Measurements from ENCODE around the gene DNASE1L1. TPM values are rescaled to one million over a fixed set of nuclear protein-coding genes. Genes with fewer than 3 reads are reported as not detected.

The DNASE1L1 gene
- polyA plus RNA-seq, 3 donors = 7.5 to 26.6 (median 18.6) TPM

GRCh38 chrX:154374313-154375155 lies 34.5 kb downstream of the DNASE1L1 start, which contains the start of gene FLNA:
Gene FLNA, minus strand, starts transcription at chrX:154374634. Its CDS starts 3,389 bp downstream, at chrX:154371245.
- WGBS, 3 donors = 7 to 33% (median 17%) methylated on average over 29 to 87 of the region's 95 CpGs
- no peak within 1 kb of the TSS for H3K27ac ChIP-seq (ENCODE audit: low read depth, low read length)

- no peak overlapping the region for H3K27ac ChIP-seq (ENCODE audit: low read depth, low read length)
- 8 to 43% (median 14%) methylated on average over 19 to 23 of the region's 23 CpGs for WGBS, 3 donors
Measured at GRCh38 chrX:154373340-154374306, 35.4 kb downstream of the DNASE1L1 start.

- no peak overlapping the region for H3K27ac ChIP-seq (ENCODE audit: low read depth, low read length)
- 41 to 53% (median 46%) methylated on average over 3 to 5 of the region's 5 CpGs for WGBS, 3 donors
Measured at GRCh38 chrX:154372612-154373022, 36.4 kb downstream of the DNASE1L1 start.

- 5 to 40% (median 22%) methylated on average over 10 to 41 of the region's 43 CpGs for WGBS, 3 donors
- no peak overlapping the region for H3K27ac ChIP-seq (ENCODE audit: low read depth, low read length)
Measured at GRCh38 chrX:154371789-154372300, 37.2 kb downstream of the DNASE1L1 start.

- WGBS, 3 donors = 0 to 26% (median 1%) methylated on average over 30 to 77 of the region's 77 CpGs
Measured at GRCh38 chrX:154371017-154371788, 37.9 kb downstream of the DNASE1L1 start.

GRCh38 chrX:154370300-154371016 lies 38.6 kb downstream of the DNASE1L1 start:
- 0 to 42% (median 37%) methylated on average over 2 to 63 of the region's 63 CpGs for WGBS, 3 donors
- H3K27ac ChIP-seq (ENCODE audit: low read depth, low read length) = peak overlapping the region; percentile 38

More at GRCh38 chrX:154371017-154371788, 37.9 kb downstream of the DNASE1L1 start:
- no peak overlapping the region for H3K27ac ChIP-seq (ENCODE audit: low read depth, low read length)

GRCh38 chrX:154369449-154370299 lies 39.4 kb downstream of the DNASE1L1 start:
- WGBS, 3 donors = 3 to 53% (median 43%) methylated on average over 10 to 13 of the region's 13 CpGs
- peak overlapping the region; percentile 83 for H3K27ac ChIP-seq (ENCODE audit: low read depth, low read length)

- 3 to 47% (median 35%) methylated on average over 5 to 15 of the region's 16 CpGs for WGBS, 3 donors
- H3K27ac ChIP-seq (ENCODE audit: low read depth, low read length) = peak overlapping the region; percentile 83
Measured at GRCh38 chrX:154368630-154369448, 40.2 kb downstream of the DNASE1L1 start.

GRCh38 chrX:154367474-154368308 lies 41.4 kb downstream of the DNASE1L1 start:
- H3K27ac ChIP-seq (ENCODE audit: low read depth, low read length) = no peak overlapping the region
- WGBS, 3 donors = 82 to 92% (median 84%) methylated on average over 19 to 31 of the region's 31 CpGs

GRCh38 chrX:154366666-154367055 lies 42.4 kb downstream of the DNASE1L1 start:
- H3K27ac ChIP-seq (ENCODE audit: low read depth, low read length) = no peak overlapping the region
- WGBS, 3 donors = 77 to 95% (median 88%) methylated on average over 7 to 11 of the region's 11 CpGs

- 92 to 94% (median 93%) methylated on average over 22 to 32 of the region's 32 CpGs for WGBS, 3 donors
- no peak overlapping the region for H3K27ac ChIP-seq (ENCODE audit: low read depth, low read length)
Measured at GRCh38 chrX:154365997-154366665, 42.9 kb downstream of the DNASE1L1 start.

- no peak overlapping the region for H3K27ac ChIP-seq (ENCODE audit: low read depth, low read length)
- 52 to 86% (median 80%) methylated on average over 9 to 20 of the region's 20 CpGs for WGBS, 3 donors
Measured at GRCh38 chrX:154365052-154365600, 43.9 kb downstream of the DNASE1L1 start.

- WGBS, 3 donors = 88 to 90% (median 89%) methylated on average over 19 to 20 of the region's 20 CpGs
Measured at GRCh38 chrX:154363706-154364439, 45.2 kb downstream of the DNASE1L1 start.

More at GRCh38 chrX:154363706-154364439, 45.2 kb downstream of the DNASE1L1 start:
- no peak overlapping the region for H3K27ac ChIP-seq (ENCODE audit: low read depth, low read length)

Measured in adipose tissue (tissue), 3 donors.